ENCODE measurements around the gene IPP.
"Not testable (repeated sequence)": the region's sequence is repeated elsewhere in the genome, so short reads cannot be mapped to it uniquely, and the experiment has no call there.

The IPP gene

DNA sequence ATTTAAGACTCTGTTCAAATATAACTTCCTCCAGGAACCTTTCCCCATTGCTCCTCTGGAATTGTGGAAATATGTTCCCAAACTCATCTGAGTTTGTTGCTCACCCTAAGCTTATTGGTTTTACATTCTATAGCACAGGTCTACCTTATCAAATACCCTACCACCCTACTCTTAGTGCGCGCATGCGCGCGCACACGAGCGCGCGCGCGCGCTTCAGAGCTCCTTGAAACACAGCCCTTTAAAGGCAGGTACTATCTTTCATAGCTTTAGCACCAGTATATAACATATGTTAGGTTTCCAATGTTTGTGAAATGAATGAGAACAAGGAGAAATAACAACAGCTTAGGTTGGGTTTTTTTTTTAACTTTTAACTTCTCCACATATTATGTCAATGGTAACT is 3.5 kb downstream of the IPP start:
- TF ChIP-seq, protein P1, sequence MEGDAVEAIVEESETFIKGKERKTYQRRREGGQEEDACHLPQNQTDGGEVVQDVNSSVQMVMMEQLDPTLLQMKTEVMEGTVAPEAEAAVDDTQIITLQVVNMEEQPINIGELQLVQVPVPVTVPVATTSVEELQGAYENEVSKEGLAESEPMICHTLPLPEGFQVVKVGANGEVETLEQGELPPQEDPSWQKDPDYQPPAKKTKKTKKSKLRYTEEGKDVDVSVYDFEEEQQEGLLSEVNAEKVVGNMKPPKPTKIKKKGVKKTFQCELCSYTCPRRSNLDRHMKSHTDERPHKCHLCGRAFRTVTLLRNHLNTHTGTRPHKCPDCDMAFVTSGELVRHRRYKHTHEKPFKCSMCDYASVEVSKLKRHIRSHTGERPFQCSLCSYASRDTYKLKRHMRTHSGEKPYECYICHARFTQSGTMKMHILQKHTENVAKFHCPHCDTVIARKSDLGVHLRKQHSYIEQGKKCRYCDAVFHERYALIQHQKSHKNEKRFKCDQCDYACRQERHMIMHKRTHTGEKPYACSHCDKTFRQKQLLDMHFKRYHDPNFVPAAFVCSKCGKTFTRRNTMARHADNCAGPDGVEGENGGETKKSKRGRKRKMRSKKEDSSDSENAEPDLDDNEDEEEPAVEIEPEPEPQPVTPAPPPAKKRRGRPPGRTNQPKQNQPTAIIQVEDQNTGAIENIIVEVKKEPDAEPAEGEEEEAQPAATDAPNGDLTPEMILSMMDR (IDR thresholded peaks at IDR 0.05; ENCODE audit: insufficient read depth, low read depth, low read length, missing control alignments), result no peak
- H3K4me3 ChIP-seq (ENCODE audit: low read length), result no peak overlapping the region
- DNase-seq (ENCODE audit: low read depth), result no peak

DNA sequence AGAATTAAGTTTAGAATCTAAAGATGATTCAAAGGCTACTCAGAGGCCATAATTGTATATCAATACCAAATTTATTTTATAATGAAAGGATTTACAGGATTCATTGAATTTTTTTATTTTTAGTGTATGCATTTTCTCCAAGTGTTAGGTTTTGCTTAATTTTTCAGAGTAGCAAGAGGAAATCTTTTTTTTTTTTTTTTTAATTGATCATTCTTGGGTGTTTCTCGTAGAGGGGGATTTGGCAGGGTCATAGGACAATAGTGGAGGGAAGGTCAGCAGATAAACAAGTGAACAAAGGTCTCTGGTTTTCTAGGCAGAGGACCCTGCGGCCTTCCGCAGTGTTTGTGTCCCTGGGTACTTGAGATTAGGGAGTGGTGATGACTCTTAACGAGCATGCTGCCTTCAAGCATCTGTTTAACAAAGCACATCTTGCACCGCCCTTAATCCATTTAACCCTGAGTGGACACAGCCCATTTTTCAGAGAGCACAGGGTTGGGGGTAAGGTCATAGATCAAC is 10.8 kb downstream of the IPP start:
- DNase-seq (ENCODE audit: low read depth); H3K4me3 ChIP-seq (ENCODE audit: low read length): not testable (repeated sequence)

- H3K4me3 ChIP-seq (ENCODE audit: low read length), result no peak overlapping the region
- DNase-seq (ENCODE audit: low read depth), result no peak
- TF ChIP-seq, protein P1 (IDR thresholded peaks at IDR 0.05; ENCODE audit: insufficient read depth, low read depth, low read length, missing control alignments), result no peak
Measured at GRCh38 chr1:45739137-45739536, 11.3 kb downstream of the IPP start.

GRCh38 chr1:45730780-45731319 is 19.6 kb downstream of the IPP start:
- peak; percentile 14 for DNase-seq (ENCODE audit: low read depth)
- TF ChIP-seq, protein P1 (IDR thresholded peaks at IDR 0.05; ENCODE audit: insufficient read depth, low read depth, low read length, missing control alignments), result no peak
- H3K4me3 ChIP-seq (ENCODE audit: low read length), result no peak overlapping the region

GRCh38 chr1:45730075-45730779 is 20.2 kb downstream of the IPP start:
- DNase-seq (ENCODE audit: low read depth), result peak; percentile 95
- no peak overlapping the region for H3K4me3 ChIP-seq (ENCODE audit: low read length)
- TF ChIP-seq, protein P1 (IDR thresholded peaks at IDR 0.05; ENCODE audit: insufficient read depth, low read depth, low read length, missing control alignments), result no peak

DNA sequence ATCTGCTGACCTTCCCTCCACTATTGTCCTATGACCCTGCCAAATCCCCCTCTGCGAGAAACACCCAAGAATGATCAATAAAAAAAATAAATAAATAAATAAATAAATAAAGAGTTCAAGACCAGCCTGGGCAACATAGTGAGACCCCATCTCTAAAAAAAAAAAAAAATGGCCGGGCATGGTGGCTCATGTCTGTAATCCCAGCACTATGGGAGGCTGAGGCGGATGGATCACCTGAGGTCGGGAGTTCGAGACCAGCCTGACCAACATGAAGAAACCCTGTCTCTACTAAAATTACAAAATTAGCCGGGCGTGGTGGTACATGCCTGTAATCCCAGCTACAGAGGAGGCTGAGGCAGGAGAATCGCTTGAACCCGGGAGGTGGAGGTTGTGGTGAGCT is 24.4 kb downstream of the IPP start:
- DNase-seq (ENCODE audit: low read depth); H3K4me3 ChIP-seq (ENCODE audit: low read length): not testable (repeated sequence)

GRCh38 chr1:45723248-45723930 is 27.1 kb downstream of the IPP start:
- TF ChIP-seq, protein P1 (IDR thresholded peaks at IDR 0.05; ENCODE audit: insufficient read depth, low read depth, low read length, missing control alignments), result no peak
- H3K4me3 ChIP-seq (ENCODE audit: low read length), result no peak overlapping the region
- no peak for DNase-seq (ENCODE audit: low read depth)
